ENCODE measurements around the gene SERPINA9. TPM values are rescaled to one million over a fixed set of nuclear protein-coding genes. Genes with fewer than 3 reads are reported as not detected.

SERPINA9 gene
- total RNA-seq, 6 experiments from 2014 or later, result 0.18 TPM; not detected in 5

DNA sequence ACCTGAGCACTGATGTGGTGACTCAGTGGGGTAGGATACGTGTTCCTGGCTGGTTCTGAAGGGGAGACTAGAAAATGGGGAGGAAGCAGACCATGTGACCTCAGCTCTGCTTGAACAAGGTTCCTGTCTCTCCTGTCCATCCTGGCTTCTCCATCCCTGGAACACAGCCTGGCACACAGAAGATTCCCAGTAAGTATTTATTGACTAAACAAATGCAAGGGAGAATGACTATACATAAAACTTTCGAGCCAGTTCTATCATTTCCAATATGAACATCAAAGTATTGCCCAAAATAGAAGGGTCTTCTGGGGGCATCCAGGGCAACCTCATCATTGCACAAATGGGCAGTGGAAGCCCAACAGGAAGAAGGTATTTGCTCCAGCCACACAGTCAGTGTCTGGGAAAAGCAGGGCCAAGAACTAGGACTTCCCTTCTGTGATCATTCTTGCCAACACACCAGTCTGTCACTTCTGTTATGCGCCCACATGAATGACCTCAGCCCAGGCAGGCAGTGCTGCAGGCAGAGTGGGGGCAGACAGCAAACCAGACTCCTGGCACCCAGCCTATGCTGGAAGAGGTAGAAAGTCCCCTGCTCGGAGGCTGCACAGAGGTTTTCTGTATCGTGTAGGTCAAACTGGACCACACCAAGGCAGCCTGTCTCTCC is 5.6 kb upstream of the SERPINA9 start:
- peaks cover 0 to 38% (median 14%) of the 10 kb centered on the region in 4 donors for H3K4me1 ChIP-seq
- H3K27me3 ChIP-seq, result no peaks in the 10 kb centered on the region
- ATAC-seq, result peak; percentile 53 to 77 (median 68)
- H3K9me3 ChIP-seq, result no peaks in the 10 kb centered on the region
- intact Hi-C loops (cut with DNase I), result loop anchor here in 1 of 2 donors (10.0 kb wide), 1 partner anchor 47 kb away; no protein-coding TSS in a partner anchor
- peak; percentile 11 for TF ChIP-seq POLR2A (IDR thresholded peaks at IDR 0.05)
- TF ChIP-seq, protein P1, sequence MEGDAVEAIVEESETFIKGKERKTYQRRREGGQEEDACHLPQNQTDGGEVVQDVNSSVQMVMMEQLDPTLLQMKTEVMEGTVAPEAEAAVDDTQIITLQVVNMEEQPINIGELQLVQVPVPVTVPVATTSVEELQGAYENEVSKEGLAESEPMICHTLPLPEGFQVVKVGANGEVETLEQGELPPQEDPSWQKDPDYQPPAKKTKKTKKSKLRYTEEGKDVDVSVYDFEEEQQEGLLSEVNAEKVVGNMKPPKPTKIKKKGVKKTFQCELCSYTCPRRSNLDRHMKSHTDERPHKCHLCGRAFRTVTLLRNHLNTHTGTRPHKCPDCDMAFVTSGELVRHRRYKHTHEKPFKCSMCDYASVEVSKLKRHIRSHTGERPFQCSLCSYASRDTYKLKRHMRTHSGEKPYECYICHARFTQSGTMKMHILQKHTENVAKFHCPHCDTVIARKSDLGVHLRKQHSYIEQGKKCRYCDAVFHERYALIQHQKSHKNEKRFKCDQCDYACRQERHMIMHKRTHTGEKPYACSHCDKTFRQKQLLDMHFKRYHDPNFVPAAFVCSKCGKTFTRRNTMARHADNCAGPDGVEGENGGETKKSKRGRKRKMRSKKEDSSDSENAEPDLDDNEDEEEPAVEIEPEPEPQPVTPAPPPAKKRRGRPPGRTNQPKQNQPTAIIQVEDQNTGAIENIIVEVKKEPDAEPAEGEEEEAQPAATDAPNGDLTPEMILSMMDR (IDR thresholded peaks at IDR 0.05), result no peak
- peak; percentile 73 to 86 (median 78) for DNase-seq
- H3K36me3 ChIP-seq, result no peaks in the 10 kb centered on the region
- peak overlapping the region in 1 of 3 donors; percentile 14 for H3K4me3 ChIP-seq
- H3K27ac ChIP-seq, result peak overlapping the region; percentile 21 to 88 (median 74)
- 41% methylated on average over 4 of the region's 5 CpGs for WGBS (ENCODE audit: insufficient coverage, low coverage, low lambda C conversion rate, missing lambda C conversion rate)

DNA sequence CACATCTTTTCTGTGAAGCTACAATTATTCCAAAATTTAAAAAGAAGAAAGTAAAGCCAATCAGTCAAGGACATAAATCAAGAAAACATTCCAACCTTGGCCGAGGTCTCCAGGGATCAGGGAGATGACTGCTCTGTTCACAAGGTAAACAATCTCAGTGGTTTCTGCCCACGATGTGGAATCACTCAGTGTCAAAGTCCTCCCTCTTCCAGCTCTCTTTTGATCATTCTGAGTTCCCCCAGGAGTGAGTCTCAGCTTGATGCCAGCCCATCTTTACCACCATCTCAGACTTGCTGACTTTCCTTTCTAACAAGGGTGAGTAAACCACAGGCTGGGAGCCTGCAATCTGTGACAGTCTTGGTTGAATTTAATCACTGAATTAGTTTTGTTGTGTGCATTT is 4.8 kb upstream of the SERPINA9 start:
- peaks cover 0 to 35% (median 10%) of the 10 kb centered on the region in 4 donors for H3K4me1 ChIP-seq
- ATAC-seq, result peak; percentile 38 to 65 (median 48)
- intact Hi-C loops (cut with DNase I), result loop anchor here in 1 of 2 donors (10.0 kb wide), 1 partner anchor 46 kb away; no protein-coding TSS in a partner anchor
- 0% methylated on average over 2 of the region's 2 CpGs for WGBS (ENCODE audit: insufficient coverage, low coverage, low lambda C conversion rate, missing lambda C conversion rate)
- peak in 1 of 3 donors; percentile 38 for DNase-seq
- H3K27ac ChIP-seq, result peak overlapping the region in 2 of 3 donors; percentile 74 to 88
- H3K27me3 ChIP-seq, result no peaks in the 10 kb centered on the region
- no peak for TF ChIP-seq POLR2A (IDR thresholded peaks at IDR 0.05)
- TF ChIP-seq, protein P1 (IDR thresholded peaks at IDR 0.05), result no peak
- H3K36me3 ChIP-seq, result no peaks in the 10 kb centered on the region
- peak overlapping the region in 1 of 3 donors; percentile 14 for H3K4me3 ChIP-seq
- H3K9me3 ChIP-seq, result no peaks in the 10 kb centered on the region

DNA sequence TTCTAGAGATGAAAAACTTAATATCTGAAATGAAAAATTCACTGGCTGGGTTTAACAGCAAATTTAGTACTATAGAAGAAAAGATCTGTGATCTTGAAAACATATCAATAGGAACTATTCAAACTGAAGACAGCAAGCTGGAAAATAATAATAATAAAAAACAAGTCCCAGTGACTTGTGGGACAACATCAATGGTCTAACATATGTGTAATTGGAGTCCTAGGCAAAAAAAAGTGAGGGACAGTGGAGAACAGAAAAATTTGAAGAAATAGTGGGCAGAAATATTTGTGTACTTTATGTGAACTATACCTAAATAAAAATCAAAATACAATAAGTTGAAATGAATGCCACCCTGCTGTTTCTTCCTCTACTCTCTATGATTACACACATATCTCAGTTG is 2.4 kb upstream of the SERPINA9 start:
- no peak for TF ChIP-seq POLR2A (IDR thresholded peaks at IDR 0.05)
- TF ChIP-seq, protein P1 (IDR thresholded peaks at IDR 0.05), result no peak
- H3K4me1 ChIP-seq, result peaks cover 0 to 35% (median 10%) of the 10 kb centered on the region in 4 donors
- intact Hi-C loops (cut with DNase I), result no loop called here
- no peaks in the 10 kb centered on the region for H3K36me3 ChIP-seq
- DNase-seq (no peak), ATAC-seq (no peak)
- H3K9me3 ChIP-seq, result no peaks in the 10 kb centered on the region
- H3K27me3 ChIP-seq, result no peaks in the 10 kb centered on the region
- no peak overlapping the region for H3K27ac ChIP-seq
- H3K4me3 ChIP-seq, result no peak overlapping the region

- no peak for TF ChIP-seq POLR2A (IDR thresholded peaks at IDR 0.05)
- TF ChIP-seq, protein P1 (IDR thresholded peaks at IDR 0.05), result no peak
- no peaks in the 10 kb centered on the region for H3K36me3 ChIP-seq
- 77% methylated on average over 6 of the region's 7 CpGs for WGBS (ENCODE audit: insufficient coverage, low coverage, low lambda C conversion rate, missing lambda C conversion rate)
- ATAC-seq (no peak), DNase-seq (no peak)
- no peaks in the 10 kb centered on the region for H3K27me3 ChIP-seq
- intact Hi-C loops (cut with DNase I), result no loop called here
- H3K9me3 ChIP-seq, result no peaks in the 10 kb centered on the region
- H3K27ac ChIP-seq, result no peak overlapping the region
- H3K4me1 ChIP-seq, result peaks cover 0 to 8% (median 0%) of the 10 kb centered on the region in 4 donors
- no peak overlapping the region for H3K4me3 ChIP-seq
Observed at GRCh38 chr14:94474581-94475031, 1.4 kb downstream of the SERPINA9 start.

Data from right lobe of liver (tissue), 6 donors.